ENCODE data around the gene ZNF154.

- TF ChIP-seq, protein P1, sequence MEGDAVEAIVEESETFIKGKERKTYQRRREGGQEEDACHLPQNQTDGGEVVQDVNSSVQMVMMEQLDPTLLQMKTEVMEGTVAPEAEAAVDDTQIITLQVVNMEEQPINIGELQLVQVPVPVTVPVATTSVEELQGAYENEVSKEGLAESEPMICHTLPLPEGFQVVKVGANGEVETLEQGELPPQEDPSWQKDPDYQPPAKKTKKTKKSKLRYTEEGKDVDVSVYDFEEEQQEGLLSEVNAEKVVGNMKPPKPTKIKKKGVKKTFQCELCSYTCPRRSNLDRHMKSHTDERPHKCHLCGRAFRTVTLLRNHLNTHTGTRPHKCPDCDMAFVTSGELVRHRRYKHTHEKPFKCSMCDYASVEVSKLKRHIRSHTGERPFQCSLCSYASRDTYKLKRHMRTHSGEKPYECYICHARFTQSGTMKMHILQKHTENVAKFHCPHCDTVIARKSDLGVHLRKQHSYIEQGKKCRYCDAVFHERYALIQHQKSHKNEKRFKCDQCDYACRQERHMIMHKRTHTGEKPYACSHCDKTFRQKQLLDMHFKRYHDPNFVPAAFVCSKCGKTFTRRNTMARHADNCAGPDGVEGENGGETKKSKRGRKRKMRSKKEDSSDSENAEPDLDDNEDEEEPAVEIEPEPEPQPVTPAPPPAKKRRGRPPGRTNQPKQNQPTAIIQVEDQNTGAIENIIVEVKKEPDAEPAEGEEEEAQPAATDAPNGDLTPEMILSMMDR (conservative IDR thresholded peaks at IDR 0.05; ENCODE audit: low read depth, low read length) = no peak
- no peak for TF ChIP-seq EZH2 (IDR thresholded peaks at IDR 0.05; ENCODE audit: low read length, unreplicated experiment)
- TF ChIP-seq EZH2phosphoT487 (IDR thresholded peaks at IDR 0.05; ENCODE audit: borderline replicate concordance, low read length) = no peak
Measured at GRCh38 chr19:57709616-57710015, 612 bp upstream of the ZNF154 start.

Data from PC-3 (cell line).